Measurements from ENCODE around the gene DEDD.

GRCh38 chr1:161163793-161164192, 31.3 kb upstream of the DEDD start:
- TF ChIP-seq, protein P1, sequence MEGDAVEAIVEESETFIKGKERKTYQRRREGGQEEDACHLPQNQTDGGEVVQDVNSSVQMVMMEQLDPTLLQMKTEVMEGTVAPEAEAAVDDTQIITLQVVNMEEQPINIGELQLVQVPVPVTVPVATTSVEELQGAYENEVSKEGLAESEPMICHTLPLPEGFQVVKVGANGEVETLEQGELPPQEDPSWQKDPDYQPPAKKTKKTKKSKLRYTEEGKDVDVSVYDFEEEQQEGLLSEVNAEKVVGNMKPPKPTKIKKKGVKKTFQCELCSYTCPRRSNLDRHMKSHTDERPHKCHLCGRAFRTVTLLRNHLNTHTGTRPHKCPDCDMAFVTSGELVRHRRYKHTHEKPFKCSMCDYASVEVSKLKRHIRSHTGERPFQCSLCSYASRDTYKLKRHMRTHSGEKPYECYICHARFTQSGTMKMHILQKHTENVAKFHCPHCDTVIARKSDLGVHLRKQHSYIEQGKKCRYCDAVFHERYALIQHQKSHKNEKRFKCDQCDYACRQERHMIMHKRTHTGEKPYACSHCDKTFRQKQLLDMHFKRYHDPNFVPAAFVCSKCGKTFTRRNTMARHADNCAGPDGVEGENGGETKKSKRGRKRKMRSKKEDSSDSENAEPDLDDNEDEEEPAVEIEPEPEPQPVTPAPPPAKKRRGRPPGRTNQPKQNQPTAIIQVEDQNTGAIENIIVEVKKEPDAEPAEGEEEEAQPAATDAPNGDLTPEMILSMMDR (IDR thresholded peaks at IDR 0.05): no peak
- TF ChIP-seq POLR2A (IDR thresholded peaks at IDR 0.05): no peak

All from uterus (tissue), 2 donors.